HepG2 (cell line): ENCODE results near the gene AHCYL1. TPM values are rescaled to one million over a fixed set of nuclear protein-coding genes. Genes with fewer than 3 reads are reported as not detected.

Source experiments
- BCL6 ChIP-seq: IDR thresholded peaks from 2 replicates; pipeline ENCODE4 v1.6.1; 2016; ENCODE audit warnings: missing genetic modification reagents, missing compliant biosample characterization
- CREM ChIP-seq, 2 experiments: sonication (generic) in 1 of 2; formaldehyde crosslinking in 1 of 2; IDR thresholded peaks; 2 replicates each; pipeline versions ENCODE4 v1.4.0 to v1.6.1; 2016 to 2020; ENCODE audit warnings: antibody characterized with exemption in 1 of 2, mild to moderate bottlenecking in 1 of 2, missing genetic modification reagents in 1 of 2
- HMG20A ChIP-seq: IDR thresholded peaks from 2 replicates; pipeline ENCODE4 v1.6.1; 2016; ENCODE audit warnings: borderline replicate concordance
- IRF2 ChIP-seq: IDR thresholded peaks from 2 replicates; pipeline ENCODE4 v1.6.1; 2018; ENCODE audit warnings: missing genetic modification reagents, missing compliant biosample characterization
- PHF21A ChIP-seq: sonication (generic); formaldehyde crosslinking; IDR thresholded peaks from 2 replicates; pipeline ENCODE4 v1.5.0; 2020; ENCODE audit warnings: mild to moderate bottlenecking, missing genetic modification reagents
- SAP130 ChIP-seq: IDR thresholded peaks from 2 replicates; pipeline ENCODE4 v1.6.1; 2016; ENCODE audit warnings: low read depth
- SIX1 ChIP-seq: sonication (generic); formaldehyde crosslinking; IDR thresholded peaks from 2 replicates; pipeline ENCODE4 v1.4.0; 2020; ENCODE audit warnings: missing genetic modification reagents, borderline replicate concordance
- THAP11 ChIP-seq: IDR thresholded peaks from 2 replicates; pipeline ENCODE4 v1.6.1; 2016; ENCODE audit warnings: missing biosample characterization, missing genetic modification reagents
- ZBTB7A ChIP-seq: sonication (generic); formaldehyde crosslinking; IDR thresholded peaks from 2 replicates; pipeline ENCODE4 v1.8.0; 2022; ENCODE audit warnings: mild to moderate bottlenecking, missing genetic modification reagents
- ZFX ChIP-seq: sonication (generic); formaldehyde crosslinking; IDR thresholded peaks from 2 replicates; pipeline ENCODE4 v1.4.0; 2020; ENCODE audit warnings: mild to moderate bottlenecking, low read depth, missing genetic modification reagents, moderate library complexity
- ZNF564 ChIP-seq: sonication (generic); formaldehyde crosslinking; IDR thresholded peaks from 2 replicates; pipeline ENCODE4 v1.8.1; 2023; ENCODE audit warnings: mild to moderate bottlenecking, missing genetic modification reagents
- ZNF577 ChIP-seq: sonication (generic); formaldehyde crosslinking; IDR thresholded peaks from 2 replicates; pipeline ENCODE4 v1.4.0; 2020; ENCODE audit warnings: mild to moderate bottlenecking, low read depth, missing genetic modification reagents, borderline replicate concordance
- ZNF614 ChIP-seq: IDR thresholded peaks from 2 replicates; pipeline ENCODE4 v1.6.1; 2018; ENCODE audit warnings: missing biosample characterization, missing genetic modification reagents, inconsistent platforms, borderline replicate concordance
- polyA plus RNA-seq, 8 experiments: library from polyadenylated mRNA; depleted of rRNA in 3 of 8; stranded (reverse) in 7 of 8; unstranded in 1 of 8; fragments of >200 nt; fragmentation: Illumina TruSeq in 4 of 8; extraction: Trizol in 4 of 8; gene quantifications; 2 replicates each; pipeline versions ENCODE4 v1.2.1 to v1.2.3, GENCODE V29; 2011 to 2016; ENCODE audit warnings: low read depth in 4 of 8, missing spikeins in 1 of 8, mixed read lengths in 1 of 8; ENCODE audit not compliant: insufficient read depth in 1 of 8
- total RNA-seq, 5 experiments: library from RNA; depleted of rRNA; stranded (reverse); fragments of >200 nt; fragmentation: Illumina TruSeq; extraction: Trizol; gene quantifications; 2 replicates each; pipeline ENCODE4 v1.2.3, GENCODE V29; 2016; ENCODE audit warnings: low read depth in 1 of 5
- TF ChIP-seq, protein P1 (sequence below): sonication (generic); formaldehyde crosslinking; IDR thresholded peaks from 2 replicates; pipeline ENCODE4 v1.4.0; 2020; ENCODE audit warnings: missing genetic modification reagents, borderline replicate concordance
- TF ChIP-seq, protein P2 (sequence below): sonication (generic); formaldehyde crosslinking; IDR thresholded peaks from 2 replicates; pipeline ENCODE4 v1.5.1; 2020; ENCODE audit warnings: mild to moderate bottlenecking, moderate library complexity, missing genetic modification reagents
- TF ChIP-seq, protein P3 (sequence below): sonication (generic); formaldehyde crosslinking; IDR thresholded peaks from 2 replicates; pipeline ENCODE4 v1.4.0; 2020; ENCODE audit warnings: missing genetic modification reagents, mild to moderate bottlenecking, borderline replicate concordance
- TF ChIP-seq, protein P4 (sequence below): sonication (generic); formaldehyde crosslinking; IDR thresholded peaks from 2 replicates; pipeline ENCODE4 v1.5.1; 2020; ENCODE audit warnings: mild to moderate bottlenecking, missing genetic modification reagents, borderline replicate concordance
- TF ChIP-seq, protein P5 (sequence below): sonication (generic); formaldehyde crosslinking; IDR thresholded peaks from 2 replicates; pipeline ENCODE4 v1.4.0; 2020; ENCODE audit warnings: missing genetic modification reagents

The AHCYL1 gene
- total and polyA plus RNA-seq, 2 of the 13 experiments (the other 11 are each of a cell fraction or from before 2014, with no cell fraction given) = 40.9 to 76.3 TPM

DNA sequence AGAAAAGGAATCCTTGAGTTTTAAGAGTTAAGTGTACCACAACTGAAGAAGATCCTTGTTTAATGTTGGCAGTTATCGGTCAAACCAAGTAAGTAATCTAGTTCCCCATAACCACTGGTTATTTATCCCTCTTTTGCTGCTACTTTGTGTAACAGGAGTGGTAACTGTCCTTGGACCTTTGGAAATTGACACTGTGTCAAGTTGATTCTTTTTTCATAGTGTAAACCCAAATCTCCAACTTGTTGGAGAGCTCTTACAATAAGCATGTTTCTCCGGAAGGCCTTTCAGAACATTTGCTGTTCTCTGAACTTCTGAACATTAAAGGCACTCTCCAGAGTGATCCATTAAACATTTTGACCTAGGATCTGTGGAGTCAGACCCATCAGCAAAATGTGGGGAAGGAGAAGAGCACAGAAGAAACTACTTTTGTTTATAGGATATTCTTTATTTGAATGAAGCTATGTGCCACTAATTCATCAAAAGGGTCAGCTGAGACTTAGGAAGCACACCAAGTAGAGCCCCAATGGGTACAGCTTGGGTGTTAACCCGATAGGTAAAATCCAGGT is 3.9 kb downstream of the AHCYL1 start (continued):
- TF ChIP-seq, protein P1, sequence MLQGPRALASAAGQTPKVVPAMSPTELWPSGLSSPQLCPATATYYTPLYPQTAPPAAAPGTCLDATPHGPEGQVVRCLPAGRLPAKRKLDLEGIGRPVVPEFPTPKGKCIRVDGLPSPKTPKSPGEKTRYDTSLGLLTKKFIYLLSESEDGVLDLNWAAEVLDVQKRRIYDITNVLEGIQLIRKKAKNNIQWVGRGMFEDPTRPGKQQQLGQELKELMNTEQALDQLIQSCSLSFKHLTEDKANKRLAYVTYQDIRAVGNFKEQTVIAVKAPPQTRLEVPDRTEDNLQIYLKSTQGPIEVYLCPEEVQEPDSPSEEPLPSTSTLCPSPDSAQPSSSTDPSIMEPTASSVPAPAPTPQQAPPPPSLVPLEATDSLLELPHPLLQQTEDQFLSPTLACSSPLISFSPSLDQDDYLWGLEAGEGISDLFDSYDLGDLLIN = no peak
- TF ChIP-seq THAP11 (CRISPR knock-in tag) = peak; percentile 13; the same call in 1 of the 2 replicates
- TF ChIP-seq, protein P2, sequence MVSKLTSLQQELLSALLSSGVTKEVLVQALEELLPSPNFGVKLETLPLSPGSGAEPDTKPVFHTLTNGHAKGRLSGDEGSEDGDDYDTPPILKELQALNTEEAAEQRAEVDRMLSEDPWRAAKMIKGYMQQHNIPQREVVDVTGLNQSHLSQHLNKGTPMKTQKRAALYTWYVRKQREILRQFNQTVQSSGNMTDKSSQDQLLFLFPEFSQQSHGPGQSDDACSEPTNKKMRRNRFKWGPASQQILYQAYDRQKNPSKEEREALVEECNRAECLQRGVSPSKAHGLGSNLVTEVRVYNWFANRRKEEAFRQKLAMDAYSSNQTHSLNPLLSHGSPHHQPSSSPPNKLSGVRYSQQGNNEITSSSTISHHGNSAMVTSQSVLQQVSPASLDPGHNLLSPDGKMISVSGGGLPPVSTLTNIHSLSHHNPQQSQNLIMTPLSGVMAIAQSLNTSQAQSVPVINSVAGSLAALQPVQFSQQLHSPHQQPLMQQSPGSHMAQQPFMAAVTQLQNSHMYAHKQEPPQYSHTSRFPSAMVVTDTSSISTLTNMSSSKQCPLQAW = peak; percentile 40; the same call in 1 of the 2 replicates
- TF ChIP-seq, protein P3, sequence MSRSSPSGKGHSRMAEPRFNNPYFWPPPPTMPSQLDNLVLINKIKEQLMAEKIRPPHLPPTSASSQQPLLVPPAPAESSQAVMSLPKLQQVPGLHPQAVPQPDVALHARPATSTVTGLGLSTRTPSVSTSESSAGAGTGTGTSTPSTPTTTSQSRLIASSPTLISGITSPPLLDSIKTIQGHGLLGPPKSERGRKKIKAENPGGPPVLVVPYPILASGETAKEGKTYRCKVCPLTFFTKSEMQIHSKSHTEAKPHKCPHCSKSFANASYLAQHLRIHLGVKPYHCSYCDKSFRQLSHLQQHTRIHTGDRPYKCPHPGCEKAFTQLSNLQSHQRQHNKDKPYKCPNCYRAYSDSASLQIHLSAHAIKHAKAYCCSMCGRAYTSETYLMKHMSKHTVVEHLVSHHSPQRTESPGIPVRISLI (CRISPR knock-in tag) = peak; percentile 55; the same call in 1 of the 2 replicates
- TF ChIP-seq, protein P4, sequence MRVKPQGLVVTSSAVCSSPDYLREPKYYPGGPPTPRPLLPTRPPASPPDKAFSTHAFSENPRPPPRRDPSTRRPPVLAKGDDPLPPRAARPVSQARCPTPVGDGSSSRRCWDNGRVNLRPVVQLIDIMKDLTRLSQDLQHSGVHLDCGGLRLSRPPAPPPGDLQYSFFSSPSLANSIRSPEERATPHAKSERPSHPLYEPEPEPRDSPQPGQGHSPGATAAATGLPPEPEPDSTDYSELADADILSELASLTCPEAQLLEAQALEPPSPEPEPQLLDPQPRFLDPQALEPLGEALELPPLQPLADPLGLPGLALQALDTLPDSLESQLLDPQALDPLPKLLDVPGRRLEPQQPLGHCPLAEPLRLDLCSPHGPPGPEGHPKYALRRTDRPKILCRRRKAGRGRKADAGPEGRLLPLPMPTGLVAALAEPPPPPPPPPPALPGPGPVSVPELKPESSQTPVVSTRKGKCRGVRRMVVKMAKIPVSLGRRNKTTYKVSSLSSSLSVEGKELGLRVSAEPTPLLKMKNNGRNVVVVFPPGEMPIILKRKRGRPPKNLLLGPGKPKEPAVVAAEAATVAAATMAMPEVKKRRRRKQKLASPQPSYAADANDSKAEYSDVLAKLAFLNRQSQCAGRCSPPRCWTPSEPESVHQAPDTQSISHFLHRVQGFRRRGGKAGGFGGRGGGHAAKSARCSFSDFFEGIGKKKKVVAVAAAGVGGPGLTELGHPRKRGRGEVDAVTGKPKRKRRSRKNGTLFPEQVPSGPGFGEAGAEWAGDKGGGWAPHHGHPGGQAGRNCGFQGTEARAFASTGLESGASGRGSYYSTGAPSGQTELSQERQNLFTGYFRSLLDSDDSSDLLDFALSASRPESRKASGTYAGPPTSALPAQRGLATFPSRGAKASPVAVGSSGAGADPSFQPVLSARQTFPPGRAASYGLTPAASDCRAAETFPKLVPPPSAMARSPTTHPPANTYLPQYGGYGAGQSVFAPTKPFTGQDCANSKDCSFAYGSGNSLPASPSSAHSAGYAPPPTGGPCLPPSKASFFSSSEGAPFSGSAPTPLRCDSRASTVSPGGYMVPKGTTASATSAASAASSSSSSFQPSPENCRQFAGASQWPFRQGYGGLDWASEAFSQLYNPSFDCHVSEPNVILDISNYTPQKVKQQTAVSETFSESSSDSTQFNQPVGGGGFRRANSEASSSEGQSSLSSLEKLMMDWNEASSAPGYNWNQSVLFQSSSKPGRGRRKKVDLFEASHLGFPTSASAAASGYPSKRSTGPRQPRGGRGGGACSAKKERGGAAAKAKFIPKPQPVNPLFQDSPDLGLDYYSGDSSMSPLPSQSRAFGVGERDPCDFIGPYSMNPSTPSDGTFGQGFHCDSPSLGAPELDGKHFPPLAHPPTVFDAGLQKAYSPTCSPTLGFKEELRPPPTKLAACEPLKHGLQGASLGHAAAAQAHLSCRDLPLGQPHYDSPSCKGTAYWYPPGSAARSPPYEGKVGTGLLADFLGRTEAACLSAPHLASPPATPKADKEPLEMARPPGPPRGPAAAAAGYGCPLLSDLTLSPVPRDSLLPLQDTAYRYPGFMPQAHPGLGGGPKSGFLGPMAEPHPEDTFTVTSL (CRISPR knock-in tag) = peak; percentile 89; the same call in 1 of the 2 replicates
- peak; percentile 47; the same call in 1 of the 2 replicates for TF ChIP-seq PHF21A (CRISPR knock-in tag)
- TF ChIP-seq SAP130 = peak; percentile 86
- no peak for TF ChIP-seq ZNF564
- TF ChIP-seq, protein P5, sequence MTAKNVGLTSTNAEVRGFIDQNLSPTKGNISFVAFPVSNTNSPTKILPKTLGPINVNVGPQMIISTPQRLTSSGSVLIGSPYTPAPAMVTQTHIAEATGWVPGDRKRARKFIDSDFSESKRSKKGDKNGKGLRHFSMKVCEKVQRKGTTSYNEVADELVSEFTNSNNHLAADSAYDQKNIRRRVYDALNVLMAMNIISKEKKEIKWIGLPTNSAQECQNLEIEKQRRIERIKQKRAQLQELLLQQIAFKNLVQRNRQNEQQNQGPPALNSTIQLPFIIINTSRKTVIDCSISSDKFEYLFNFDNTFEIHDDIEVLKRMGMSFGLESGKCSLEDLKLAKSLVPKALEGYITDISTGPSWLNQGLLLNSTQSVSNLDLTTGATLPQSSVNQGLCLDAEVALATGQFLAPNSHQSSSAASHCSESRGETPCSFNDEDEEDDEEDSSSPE = peak; percentile 22; the same call in 1 of the 2 replicates
- TF ChIP-seq SIX1 = peak; percentile 82; the same call in 1 of the 2 replicates
- peak; percentile 44; the same call in 1 of the 2 replicates for TF ChIP-seq CREM (IDR thresholded peaks at IDR 0.05)
- no peak for TF ChIP-seq CREM (CRISPR knock-in tag; IDR thresholded peaks at IDR 0.05)
- no peak for TF ChIP-seq ZBTB7A
- TF ChIP-seq HMG20A (CRISPR knock-in tag) = peak; percentile 29; the same call in 1 of the 2 replicates
- TF ChIP-seq ZNF577 (CRISPR knock-in tag) = no peak
- TF ChIP-seq IRF2 (CRISPR knock-in tag) = peak; percentile 14; the same call in 1 of the 2 replicates
- peak; percentile 36; the same call in 1 of the 2 replicates for TF ChIP-seq ZNF614
- 0 out of 2 replicates have a peak, but pooled peaks have one; percentile 38 for TF ChIP-seq BCL6 (CRISPR knock-in tag)
- peak; percentile 29 for TF ChIP-seq ZFX (CRISPR knock-in tag)
